Esophagus squamous epithelium (tissue), 4 donors: ENCODE measurements around the gene ALDH2.
"Not testable (repeated sequence)": the region's sequence is repeated elsewhere in the genome, so short reads cannot be mapped to it uniquely, and the experiment has no call there.

Experiments used
- CTCF ChIP-seq, 6 experiments: fragments of 450-650 bp in 4 of 6; fragments of 200-600 bp in 2 of 6; sonication (generic) in 2 of 6; IDR thresholded peaks; one replicate each; pipeline ENCODE4 v1.5.1; 2016 to 2019; ENCODE audit warnings: antibody characterized with exemption in 6 of 6, mild to moderate bottlenecking in 4 of 6, moderate library complexity in 4 of 6
- POLR2A ChIP-seq, 4 donors: fragments of 450-650 bp; IDR thresholded peaks; one replicate each; pipeline ENCODE4 v1.6.1; 2017; ENCODE audit warnings: antibody characterized with exemption in 4 of 4, mild to moderate bottlenecking in 4 of 4, moderate library complexity in 3 of 4

DNA sequence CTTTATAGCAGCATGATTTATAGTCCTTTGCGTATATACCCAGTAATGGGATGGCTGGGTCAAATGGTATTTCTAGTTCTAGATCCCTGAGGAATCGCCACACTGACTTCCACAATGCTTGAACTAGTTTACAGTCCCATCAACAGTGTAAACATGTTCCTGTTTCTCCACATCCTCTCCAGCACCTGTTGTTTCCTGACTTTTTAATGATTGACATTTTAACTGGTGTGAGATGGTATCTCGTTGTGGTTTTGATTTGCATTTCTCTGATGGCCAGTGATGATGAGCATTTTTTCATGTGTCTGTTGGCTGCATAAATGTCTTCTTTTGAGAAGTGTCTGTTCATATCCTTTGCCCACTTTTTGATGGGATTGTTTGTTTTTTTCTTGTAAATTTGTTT, 62.9 kb downstream of the ALDH2 start:
- not testable (repeated sequence) for TF ChIP-seq POLR2A, CTCF (IDR thresholded peaks at IDR 0.05)
